GM21390 (cell line): ENCODE data around the gene PTGER1.

Source experiments
- ATAC-seq: cut with Tn5 transposase; IDR thresholded peaks from one replicate; pipeline ENCODE4 v1.9.1; 2021; ENCODE audit not compliant: unreplicated experiment

PTGER1 gene

DNA sequence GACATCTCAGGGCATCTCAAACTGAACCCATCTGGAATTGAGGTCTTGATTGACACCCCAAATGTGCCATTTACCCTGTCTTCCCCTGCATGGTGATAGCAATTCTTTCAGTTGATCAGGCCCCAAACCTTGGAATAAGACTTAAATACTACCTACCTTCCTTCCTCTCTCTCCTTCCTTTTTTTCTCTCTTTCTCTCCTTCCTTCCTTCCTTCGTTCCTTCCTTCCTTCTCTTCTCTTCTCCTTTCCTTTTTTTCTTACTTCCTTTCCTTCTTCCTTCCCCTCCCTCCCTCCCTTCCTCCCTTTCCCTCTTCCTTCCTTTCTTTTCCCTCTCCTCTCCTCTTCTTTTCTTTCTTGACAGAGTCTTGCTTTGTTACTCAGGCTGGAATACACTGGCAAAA lies 28.1 kb upstream of the PTGER1 start:
- no peak for ATAC-seq

DNA sequence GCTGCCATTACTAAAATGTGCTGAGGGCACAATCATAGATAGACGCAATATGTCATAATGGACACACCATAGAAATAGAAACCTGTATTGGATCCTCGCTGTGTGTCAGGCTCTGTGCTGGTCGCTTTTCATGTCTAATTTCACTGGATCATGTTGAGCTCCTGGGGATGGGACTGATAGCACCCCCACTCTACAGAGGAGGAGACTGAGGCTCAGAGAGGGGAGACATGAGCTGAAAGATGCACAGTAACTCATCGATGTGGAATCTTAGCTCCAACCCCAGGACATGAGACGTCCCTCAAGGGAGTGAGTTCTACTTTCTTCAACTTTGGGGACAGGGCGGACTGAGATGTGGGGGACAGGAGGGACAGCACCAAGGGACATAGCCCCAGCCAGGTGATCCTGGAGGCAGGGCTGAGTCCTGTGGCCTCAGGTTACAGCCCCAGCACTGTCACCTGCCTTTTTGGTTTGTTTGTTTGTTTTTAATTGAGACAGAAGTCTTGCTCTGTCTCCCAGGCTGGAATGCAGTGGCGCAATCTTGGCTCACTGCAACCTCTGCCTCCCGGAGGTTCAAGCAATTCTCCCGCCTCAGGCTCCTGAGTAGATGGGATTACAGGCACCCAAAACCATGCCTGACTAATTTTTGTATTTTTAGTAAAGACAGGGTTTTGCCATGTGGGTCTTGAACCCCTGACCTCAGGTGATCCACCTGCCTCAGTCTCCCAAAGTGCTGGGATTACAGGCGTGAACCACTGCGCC lies 27.4 kb upstream of the PTGER1 start:
- ATAC-seq = no peak

DNA sequence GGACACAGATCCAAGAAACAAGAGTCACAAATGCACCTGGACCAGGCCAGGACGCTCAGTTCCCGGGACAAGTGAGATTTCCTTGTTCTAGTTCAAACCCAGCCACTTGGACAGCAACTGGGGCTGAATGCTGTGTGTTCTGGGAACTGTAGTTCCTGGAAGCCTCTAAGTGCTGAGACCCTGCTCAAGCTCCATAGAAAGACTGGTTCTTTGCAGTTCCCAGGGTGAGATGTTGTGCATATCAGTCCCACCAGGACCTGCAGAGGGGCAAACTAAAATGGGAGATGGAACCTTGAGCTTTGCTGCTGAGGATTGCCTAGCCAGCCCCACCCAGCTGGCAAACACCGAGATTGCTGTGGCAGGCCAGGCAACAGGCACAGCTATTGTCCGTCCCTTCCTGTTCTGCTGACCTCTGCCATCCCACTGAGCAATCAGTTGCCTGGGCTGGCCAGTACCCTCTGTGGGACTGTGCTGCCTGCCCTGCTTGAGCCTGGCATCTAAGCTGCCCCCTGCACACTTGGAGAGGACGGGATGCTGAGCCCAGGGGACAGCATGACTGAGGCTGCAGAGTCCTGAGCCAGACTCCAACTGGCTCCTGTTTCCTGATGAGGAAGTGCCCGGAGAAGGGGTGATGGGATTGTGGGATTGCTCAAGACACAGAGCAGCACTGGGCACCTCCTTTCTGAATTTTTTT lies 22.2 kb upstream of the PTGER1 start:
- ATAC-seq = no peak

DNA sequence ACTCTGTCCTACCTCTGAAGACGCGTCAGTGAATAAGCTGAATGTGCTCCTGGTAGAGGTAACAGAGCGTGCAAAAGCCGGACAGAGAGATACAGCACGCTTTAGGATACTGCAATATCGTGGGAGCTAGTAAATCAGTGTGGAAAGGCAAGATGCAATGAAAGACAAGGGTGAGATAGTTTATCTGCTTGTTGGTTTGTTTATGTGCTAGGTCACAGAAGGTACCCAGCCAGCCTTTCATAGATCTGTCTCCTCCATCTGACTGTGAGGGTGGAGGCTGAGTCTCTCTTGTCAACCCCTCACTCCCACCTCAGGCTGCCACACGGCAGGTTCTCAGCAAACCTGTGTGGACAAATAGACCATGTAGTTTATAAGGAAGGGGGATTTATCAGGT lies 21.7 kb upstream of the PTGER1 start:
- ATAC-seq = no peak

DNA sequence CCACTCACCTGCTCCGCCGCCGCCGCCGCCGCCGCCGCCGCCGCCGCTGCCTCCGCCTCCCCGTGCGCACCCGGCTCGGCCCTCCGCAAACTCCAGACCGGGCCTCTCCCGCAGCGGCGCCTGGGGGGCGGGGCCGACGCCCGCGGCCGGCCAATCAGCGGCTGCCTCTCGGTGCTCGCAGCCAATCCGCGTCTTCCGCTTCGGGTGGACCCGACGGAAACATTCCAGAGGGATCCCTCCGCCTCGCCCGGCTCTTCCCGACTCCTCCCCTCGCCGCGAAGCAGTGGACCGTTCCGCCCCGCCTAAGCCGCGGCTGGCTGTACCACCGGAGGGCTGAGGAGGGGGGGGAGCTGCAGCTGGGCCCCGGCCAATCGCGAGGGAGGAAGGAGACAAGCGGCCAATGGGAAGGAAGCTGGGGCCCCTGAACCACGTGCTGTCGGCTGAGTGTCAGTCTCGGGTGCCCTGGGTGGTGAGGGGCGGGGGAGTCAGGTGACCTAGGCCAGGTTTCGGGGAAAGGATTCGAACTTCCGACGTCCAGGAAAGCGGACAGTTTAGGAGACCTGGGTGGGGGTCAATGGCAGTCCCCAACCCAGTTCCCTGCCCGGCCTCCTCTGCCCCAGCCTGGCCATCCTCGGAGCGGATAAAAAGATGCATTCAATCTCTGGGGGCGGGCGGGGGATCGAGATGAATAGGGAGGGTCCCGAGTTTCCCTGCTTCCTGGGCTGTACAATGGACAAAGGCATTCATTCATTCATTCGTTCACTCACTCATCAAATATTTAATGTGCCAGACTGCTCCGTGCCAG lies 21.1 kb upstream of the PTGER1 start, which contains the start of gene GIPC1:
Gene GIPC1, minus strand, starts transcription at position 99 of the 805 bp plus-strand sequence. CDS start 13,151 bp downstream, outside the sequence.
- no peak for ATAC-seq

DNA sequence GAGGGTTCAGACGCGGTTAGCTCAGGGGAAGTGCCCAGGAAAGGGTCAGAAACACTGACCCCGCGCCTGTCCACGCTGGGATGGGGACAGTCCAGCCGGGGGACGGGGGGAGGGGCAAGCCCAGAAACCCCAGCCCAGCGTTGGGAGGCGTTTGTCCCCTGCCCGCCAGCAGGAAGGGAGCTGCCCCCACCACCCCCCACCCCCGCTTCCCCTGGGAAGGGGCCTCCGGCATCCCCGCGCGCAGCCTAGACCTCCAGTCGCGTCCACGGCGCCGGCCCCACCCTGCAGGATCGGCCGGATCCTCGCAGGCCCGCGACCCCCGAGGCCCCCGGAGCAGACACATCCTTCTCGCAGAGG lies 20.5 kb upstream of the PTGER1 start:
- ATAC-seq = no peak

DNA sequence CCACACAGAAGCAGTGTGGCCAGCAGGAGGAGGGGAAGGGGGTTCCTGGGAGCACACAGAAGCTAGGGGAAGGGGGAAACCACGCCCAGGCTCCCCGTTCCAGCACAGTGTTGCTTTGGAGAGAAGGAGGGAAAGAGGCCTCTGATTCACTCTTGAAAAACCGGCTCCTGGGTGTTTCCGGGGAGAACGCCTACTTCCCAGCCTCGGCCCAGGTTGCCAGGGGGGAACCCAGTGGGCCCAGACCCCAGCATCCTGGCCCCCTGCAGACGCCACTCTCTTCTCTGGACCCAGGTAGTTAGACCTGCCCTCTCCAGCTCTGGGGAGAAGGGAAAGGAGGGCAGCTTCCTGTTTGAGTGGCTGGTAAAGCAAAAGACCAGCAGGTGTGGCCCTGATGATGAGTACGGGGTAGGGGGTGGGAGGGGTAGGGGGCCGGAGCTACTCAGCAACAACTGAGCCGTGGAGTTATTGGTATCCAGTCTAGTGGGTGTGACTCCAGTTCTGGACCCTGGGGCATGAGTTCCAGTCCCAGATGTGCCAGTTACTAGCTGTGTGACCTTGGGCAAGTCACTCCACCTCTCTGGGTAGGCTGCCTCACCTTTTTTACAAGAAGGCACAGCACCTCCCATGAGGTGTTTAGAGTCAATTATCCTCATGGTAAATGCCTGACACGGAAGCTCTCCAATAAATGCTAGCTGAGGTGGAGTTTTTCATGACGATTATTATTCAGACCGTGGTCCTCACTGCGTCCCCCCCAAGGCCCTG lies 19.9 kb upstream of the PTGER1 start:
- no peak for ATAC-seq

DNA sequence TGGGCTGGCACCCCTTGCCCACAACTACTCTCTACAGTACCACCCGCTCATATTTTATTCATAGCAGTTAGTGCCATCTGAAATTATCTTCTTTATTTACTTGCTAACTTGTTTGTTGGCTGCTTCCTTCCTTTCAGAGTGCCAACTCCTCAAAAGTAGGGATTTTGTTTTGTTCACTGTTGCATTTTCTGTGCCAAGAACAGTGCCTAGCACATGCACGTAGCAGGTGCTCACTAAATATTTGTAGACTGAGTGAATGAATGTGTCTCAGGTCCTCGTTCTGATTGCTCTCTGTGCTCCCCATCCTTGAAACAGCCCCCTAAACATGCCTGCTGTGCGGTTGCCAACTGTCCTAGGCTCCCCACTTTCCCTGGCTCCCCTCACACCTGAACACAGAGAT lies 19.3 kb upstream of the PTGER1 start:
- ATAC-seq = no peak

DNA sequence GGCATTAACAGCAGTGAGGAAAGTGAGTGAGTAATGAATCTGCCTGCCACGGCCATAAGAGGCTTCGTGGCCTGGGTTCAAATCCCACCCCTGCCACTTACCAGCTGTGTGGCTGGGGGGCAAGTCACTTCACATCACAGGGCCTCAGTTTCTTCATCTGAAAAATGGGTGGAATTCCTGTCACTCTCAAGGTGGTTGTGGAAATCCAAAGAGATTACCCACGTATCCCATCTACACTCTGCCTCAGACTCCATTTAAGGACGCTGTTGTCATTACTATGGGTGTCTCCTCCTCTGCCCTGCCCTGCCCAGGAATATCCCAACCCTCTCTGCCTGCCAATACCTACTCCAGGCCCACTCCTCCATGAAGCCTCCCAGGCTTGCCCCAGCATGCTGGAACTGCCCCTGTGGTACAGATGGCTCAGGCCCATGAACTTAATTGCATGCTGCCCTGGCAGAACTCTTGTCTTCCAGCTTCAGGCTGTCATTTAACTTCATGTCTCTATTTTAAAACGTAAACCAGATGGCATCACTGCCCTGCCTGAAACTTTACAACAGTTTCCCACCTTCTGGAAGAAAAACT lies 17.7 kb upstream of the PTGER1 start:
- no peak for ATAC-seq

DNA sequence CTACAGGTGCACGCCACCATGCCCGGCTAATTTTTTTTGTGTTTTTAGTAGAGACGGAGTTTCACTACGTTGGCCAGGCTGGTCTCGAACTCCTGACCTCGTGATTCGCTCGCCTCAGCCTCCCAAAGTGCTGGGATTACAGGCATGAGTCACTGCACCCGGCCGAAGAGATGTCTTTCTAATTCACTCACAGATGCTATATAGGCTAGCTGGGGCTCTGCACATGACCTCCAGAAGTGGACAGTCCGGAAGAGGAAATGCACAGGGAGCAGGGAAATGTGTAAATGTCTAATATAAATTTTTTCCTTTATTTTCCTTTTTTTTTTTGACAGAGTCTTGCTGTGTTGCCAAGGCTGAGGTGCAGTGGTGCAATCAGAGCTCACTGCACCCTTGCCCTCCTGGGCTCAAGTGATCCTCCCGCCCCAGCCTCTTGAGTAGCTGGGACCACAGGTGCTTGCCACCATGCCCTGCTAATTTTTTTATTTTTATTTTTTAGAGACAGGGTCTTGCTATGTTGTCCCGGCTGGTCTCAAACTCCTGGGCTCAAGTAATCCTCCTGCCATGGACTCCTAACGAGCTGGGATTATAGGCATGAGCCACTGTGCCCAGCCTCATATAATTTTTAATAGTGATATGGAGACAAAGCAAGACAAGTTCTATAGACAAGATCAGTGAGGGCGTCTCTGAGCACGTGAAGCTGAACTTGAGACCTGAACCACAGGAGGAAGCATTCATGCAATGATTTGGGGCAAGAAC lies 12.4 kb upstream of the PTGER1 start:
- ATAC-seq = no peak

DNA sequence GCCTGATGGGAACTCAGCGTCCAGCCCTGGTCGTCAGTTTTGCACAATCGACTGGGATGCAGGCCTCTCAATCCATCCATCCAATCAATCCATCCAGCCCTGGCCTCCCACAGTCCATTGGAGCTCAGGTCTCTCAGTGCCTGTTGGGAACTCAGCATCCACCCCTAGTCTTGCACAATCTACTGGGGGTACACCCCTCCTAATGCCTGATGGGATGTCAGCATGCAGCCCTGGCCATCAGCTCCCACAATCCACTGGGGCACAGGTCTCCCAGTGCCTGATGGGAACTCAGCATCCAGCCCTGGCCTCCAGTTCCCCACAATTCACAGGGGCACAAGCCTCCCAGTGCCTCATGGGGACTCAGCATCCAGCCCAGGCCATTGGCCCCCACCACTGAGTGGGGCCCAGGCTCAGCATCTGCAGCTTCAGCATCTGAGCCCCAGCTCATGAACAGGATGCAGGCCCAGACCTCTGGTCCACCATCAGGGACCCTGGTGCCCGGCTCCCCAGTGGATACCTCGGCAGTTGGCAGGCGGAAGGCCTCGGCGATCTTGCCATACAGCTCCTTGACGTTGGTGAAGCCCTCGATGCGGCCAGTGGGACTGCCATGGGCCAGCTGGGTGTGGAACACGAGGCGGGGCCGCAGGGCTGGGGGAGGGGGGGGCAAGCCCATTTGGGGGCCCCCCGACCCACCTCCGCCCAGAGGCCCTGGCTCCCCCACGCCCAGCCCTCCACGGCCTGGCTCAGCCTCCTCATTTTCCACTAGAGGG lies 7.2 kb upstream of the PTGER1 start:
- no peak for ATAC-seq

DNA sequence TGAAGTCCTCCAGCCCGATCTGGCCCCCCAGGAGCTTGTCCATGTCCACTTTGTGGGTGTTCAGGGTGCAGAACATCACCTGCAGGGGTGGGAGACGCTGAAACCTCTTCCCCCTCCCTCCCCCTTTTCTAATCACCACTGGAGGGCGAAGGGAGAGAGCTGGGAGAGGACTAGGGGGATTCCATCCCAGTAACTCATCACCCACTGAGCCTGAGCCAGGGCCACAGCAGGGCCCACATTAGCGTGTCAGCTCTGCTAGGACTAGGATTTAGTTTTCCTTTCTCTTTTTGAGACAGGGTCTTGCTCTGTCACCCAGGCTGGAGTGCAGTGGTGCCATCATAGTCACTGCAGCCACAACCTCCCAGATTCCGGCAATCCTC lies 5.5 kb upstream of the PTGER1 start:
- no peak for ATAC-seq

DNA sequence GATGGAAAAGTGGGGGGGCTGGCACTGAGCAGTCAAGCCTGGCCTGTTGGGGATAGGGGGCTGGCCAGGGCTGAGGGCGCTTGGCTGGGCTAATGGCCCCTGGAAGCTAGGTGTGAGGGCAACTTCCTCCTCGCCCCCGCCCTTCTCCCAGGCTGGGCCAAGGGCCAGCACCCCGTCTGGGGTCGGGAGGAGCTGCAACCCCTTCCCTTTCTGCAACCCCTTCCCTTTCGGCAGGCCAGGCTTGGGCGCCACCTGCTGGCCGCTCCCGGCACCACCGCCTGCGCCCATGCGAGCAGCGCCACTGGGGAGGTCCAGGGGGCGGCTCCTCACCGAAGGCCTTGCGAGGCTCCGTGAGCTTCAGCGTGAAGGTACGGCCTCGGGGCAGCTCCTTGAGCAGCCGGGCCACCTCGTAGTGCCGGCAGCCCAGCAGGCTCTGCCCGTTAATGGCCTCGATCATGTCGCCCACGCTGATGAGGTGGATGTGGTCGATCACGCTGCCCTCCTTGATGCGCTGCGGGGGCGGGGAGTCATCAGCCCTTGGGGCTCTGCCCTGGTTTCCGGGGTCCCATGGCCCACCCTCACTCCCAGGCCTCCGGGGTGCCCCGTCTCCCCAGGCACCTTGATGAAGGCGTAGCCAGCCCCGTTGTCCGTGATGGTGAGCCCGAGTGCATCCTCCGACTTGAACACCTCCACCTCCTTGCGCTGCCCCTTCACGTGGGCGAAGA lies 5.0 kb upstream of the PTGER1 start:
- ATAC-seq = no peak

DNA sequence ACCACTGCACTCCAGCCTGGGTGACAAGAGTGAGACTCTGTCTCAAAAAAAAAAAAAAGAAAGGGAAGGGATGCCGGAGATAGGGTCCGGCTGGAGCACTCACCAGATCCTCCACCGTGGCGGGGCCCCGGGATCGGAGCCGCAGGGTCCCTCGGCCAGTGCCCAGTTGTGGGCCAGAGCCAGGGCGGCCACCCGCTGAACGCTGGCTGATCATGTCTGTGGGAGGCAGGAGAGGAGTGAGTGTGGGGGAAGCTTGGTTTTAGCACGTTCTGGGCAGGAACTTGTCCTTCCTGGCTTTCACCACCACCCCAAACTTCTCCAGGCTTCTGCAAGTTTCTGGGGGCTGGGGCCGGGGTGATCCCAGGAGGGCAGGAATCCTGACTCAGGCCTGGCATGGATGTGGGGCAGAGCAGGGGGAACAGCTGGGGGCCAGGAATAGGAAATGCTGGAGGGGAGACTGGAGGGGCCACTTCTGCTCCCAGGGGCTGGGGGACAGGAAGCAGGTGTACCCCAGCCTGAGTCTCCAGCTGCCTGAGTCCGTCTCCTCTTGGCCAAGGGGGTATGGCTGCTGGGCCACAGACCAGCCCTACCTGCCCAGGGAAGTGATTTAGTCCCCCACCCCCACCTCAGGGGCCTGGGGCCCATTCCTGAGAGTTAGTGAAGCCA lies 4.3 kb upstream of the PTGER1 start:
- no peak for ATAC-seq

DNA sequence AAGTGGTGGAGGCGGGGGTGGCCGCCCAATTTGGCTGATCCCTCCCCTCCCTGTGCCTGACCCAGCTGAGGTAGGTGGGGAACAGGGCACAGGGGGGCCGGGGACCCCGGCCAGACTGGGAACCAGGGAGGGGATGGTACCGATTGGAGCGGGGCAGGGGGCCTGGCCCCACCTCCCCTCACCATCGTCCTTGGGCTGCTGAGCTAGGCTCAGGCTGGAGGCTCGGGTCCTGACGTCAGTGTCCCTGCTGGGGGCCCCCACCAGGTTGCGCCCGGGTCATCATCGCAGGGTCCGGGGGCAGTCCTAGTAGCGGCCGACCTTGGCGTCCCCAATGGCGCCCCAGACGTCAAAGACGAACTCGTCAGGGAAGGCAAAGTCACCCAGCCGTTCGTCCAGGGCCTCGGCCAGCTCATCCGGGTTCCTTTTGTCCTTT lies 3.0 kb upstream of the PTGER1 start:
- no peak for ATAC-seq

DNA sequence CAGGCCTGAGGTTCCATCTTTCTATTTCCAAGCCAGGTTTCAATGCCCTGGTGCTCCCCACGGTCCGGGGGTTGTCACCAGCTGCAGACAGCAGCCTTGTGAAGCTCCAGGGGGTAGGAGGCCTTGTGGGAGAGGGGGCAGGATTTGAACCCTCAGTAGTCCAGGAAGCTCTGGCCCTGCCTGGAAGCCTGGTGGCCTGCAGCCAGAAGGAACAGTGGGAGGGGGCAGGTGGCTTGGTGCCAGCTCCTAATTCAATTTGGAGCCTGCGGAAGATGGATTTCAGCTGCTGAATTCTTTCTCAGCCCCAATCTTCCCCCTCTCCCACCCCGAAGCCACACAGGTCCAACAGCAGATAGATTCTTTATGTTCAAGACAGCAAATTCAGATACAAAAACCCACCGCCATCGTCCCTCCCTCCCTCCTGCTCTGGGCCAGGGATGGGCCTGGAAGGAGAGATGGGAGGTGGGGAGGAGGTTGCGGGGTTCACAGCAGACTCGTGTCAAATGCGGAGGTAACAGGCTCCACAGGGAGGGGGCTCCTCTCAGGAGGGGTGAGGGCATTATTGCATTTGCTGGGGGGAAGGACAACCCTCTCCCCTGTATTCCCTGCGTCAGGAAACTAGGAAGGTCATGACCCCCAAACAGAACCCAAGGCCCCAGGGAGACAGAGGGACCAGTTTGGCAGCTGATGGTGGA lies 2.4 kb upstream of the PTGER1 start:
- no peak for ATAC-seq

DNA sequence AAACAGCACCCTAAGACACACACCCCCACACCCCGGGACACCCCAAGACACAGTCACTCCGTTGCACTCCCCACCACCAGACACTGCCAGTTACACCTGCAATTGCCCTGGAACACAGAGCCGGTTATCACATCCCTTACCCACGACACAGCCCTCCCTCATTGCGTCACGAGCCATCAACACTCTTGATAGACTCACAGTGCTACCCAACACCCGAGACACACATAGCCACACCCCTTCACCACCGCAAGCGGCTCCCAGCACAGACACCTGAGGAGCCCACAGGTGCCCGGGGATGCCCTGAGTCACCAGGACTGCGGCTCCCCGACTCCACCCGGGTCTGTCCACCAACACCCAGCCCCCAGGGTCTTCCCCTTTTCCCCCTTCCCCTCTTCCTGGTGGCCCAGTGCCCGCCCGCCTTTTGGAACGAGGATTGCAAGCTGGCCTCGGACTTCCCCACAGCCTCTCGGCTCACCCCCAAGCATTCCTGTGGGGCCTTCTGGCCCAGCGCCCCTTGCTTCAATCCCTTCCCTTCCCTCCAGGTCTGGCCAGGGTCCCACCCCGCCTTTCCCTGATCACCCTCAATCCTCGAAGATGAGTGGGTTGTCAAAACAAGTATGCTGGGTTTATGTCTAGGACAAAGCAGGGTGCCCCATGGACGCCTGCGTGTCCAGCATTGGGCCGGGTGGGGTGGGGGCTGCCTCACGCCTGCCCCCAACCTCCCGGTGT lies 1.7 kb upstream of the PTGER1 start:
- ATAC-seq = no peak
